ENCODE measurements around the gene TSHR.

The TSHR gene

DNA sequence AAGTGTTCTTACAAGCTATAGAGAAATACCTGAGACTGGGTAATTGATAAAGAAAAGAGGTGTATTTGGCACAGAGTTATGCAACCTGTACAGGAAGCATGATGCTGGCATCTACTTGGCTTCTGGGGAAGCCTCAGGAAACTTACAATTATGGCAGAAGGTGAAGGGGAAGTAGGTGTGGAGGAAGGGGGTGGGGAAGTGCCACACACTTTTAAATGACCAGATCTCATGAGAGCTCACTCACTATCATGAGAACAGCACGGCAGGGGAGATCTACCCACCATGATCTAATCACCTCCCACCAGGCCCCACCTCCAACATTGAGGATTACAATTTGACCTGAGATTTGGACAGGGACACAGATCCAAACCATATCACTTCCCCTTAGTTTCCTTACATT is 32.8 kb downstream of the TSHR start:
- no peak for DNase-seq (ENCODE audit: low read depth)
- H3K4me3 ChIP-seq (ENCODE audit: control insufficient read depth, low read depth, low read length): no peak overlapping the region
- TF ChIP-seq, protein P1, sequence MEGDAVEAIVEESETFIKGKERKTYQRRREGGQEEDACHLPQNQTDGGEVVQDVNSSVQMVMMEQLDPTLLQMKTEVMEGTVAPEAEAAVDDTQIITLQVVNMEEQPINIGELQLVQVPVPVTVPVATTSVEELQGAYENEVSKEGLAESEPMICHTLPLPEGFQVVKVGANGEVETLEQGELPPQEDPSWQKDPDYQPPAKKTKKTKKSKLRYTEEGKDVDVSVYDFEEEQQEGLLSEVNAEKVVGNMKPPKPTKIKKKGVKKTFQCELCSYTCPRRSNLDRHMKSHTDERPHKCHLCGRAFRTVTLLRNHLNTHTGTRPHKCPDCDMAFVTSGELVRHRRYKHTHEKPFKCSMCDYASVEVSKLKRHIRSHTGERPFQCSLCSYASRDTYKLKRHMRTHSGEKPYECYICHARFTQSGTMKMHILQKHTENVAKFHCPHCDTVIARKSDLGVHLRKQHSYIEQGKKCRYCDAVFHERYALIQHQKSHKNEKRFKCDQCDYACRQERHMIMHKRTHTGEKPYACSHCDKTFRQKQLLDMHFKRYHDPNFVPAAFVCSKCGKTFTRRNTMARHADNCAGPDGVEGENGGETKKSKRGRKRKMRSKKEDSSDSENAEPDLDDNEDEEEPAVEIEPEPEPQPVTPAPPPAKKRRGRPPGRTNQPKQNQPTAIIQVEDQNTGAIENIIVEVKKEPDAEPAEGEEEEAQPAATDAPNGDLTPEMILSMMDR (conservative IDR thresholded peaks at IDR 0.05; ENCODE audit: control insufficient read depth, insufficient read depth, low read depth, low read length): no peak

DNA sequence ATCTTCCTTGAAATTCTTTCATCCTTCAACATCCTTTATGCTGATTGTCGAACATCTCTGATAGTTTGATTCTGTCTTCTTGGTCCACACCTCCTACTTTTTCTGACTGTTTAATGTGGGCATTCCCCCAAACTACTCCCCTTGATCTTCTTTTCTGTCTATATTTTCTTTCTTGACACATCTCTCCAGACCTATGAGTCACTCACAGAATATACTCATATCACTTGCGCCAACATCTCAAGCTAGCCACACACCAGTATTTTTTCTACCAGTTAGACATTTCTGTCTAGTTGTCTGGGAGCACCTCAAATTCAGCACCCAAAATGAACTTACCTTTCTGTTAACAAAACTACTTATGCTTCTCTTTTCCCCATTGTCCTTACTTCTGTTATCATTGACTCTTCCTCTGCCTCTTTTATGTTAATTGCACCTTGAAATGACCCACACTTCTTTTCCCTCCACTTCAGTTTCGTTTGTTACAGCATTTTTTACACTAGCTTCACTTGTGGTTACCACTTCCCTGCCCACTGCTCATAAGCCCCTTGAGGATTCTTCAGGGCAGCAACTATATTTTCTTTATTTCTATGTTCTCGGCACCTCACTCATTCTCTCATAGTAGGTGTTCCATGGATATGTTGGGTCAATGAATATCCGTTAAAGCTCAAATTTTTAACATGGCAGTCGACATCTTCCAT is 33.5 kb downstream of the TSHR start:
- peak; percentile 42 for DNase-seq (ENCODE audit: low read depth)
- no peak overlapping the region for H3K4me3 ChIP-seq (ENCODE audit: control insufficient read depth, low read depth, low read length)
- TF ChIP-seq, protein P1 (conservative IDR thresholded peaks at IDR 0.05; ENCODE audit: control insufficient read depth, insufficient read depth, low read depth, low read length): no peak

- TF ChIP-seq, protein P1 (conservative IDR thresholded peaks at IDR 0.05; ENCODE audit: control insufficient read depth, insufficient read depth, low read depth, low read length): no peak
- no peak for DNase-seq (ENCODE audit: low read depth)
- H3K4me3 ChIP-seq (ENCODE audit: control insufficient read depth, low read depth, low read length): no peak overlapping the region
Measured at GRCh38 chr14:80992580-80992979, 37.2 kb downstream of the TSHR start.

DNA sequence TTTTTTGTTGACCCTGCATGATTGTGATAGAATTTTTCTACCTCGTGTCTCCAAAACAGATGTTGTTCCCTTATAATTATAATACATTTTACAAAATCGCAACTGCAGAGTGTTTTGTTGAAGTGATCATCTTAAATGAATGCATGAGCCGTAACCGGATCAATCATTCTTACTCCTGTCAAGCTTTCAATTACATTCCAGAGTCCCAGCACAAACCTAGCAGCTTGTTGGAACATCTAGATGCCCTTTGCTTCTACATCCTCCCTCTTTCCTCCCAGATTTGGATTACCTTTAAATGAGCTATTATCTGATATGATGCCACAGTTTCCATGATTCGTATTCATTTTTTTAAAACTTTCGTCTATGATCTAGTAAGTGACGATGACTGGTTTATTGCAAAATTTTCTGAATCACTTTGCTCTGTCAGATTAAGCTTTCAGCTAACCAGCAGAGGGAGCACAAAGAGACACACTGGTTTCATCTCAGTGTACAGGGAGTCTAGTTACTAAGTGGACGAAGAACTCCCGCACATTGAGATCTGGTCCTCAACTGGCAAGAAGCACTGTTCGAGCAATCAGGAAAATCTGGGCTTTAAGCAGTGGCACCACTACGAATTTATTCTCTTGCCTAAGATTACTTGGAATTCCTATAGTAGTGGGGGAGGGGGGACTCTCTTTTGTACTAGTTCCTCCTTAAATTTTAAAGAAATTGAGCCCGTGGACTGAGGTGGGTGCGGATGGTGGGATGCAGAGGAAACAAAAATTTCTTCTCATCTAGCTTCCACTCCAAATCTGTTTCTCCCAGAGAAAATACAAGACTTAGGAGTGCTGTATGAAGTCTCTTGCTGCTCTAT is 40.9 kb downstream of the TSHR start:
- peak; percentile 92 for DNase-seq (ENCODE audit: low read depth)
- TF ChIP-seq, protein P1 (conservative IDR thresholded peaks at IDR 0.05; ENCODE audit: control insufficient read depth, insufficient read depth, low read depth, low read length): peak; percentile 87
- H3K4me3 ChIP-seq (ENCODE audit: control insufficient read depth, low read depth, low read length): no peak overlapping the region

DNA sequence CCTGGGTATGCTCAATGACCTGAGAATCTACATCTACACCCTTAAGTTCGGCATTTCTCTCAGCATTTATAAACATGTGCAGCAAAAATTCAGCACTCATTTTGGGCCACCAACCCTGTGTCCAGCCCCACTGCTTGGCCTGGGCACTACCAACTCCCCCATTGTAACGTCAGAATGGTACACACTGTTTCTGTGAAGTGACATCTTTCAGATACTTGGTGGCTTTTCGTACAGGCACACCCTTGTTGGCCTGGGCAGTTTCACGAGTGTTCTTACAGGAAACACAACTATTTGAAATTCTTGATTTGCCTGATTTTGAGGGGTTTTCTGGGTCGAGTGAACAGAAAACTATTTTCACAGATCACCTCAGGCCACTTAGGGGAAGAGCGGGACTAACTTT is 46.0 kb downstream of the TSHR start:
- DNase-seq (ENCODE audit: low read depth): no peak
- TF ChIP-seq, protein P1 (conservative IDR thresholded peaks at IDR 0.05; ENCODE audit: control insufficient read depth, insufficient read depth, low read depth, low read length): no peak
- no peak overlapping the region for H3K4me3 ChIP-seq (ENCODE audit: control insufficient read depth, low read depth, low read length)

- H3K4me3 ChIP-seq (ENCODE audit: control insufficient read depth, low read depth, low read length): no peak overlapping the region
- TF ChIP-seq, protein P1 (conservative IDR thresholded peaks at IDR 0.05; ENCODE audit: control insufficient read depth, insufficient read depth, low read depth, low read length): no peak
- DNase-seq (ENCODE audit: low read depth): no peak
Measured at GRCh38 chr14:81004575-81004974, 49.2 kb downstream of the TSHR start.
